A549 (cell line): ENCODE measurements around the gene ZNF775. TPM values are rescaled to one million over a fixed set of nuclear protein-coding genes. Genes with fewer than 3 reads are reported as not detected.

Source experiments
- ATAC-seq, 2 experiments: fragments of 200-7000 bp in 1 of 2; fragments of >200 bp in 1 of 2; cut with Nextera tagmentation in 1 of 2; cut with Tn5 transposase in 1 of 2; 3 replicates each; pipeline versions ENCODE4 v1.8.0 to v1.9.1; 2018 to 2020; ENCODE audit warnings: mild to moderate bottlenecking in 1 of 2, moderate library complexity in 1 of 2
- CTCF ChIA-PET: fragments of 300-600 bp; sonication (Branson Sonifier 250); formaldehyde crosslinking; extraction: SDS; loops from one replicate; lab custom pipeline; 2021; ENCODE audit warnings: antibody characterized with exemption, inconsistent platforms; lab: Yijun Ruan, JAX
- POLR2A ChIA-PET: fragments of 350-600 bp; formaldehyde crosslinking; extraction: SDS; loops from one replicate; lab custom pipeline; 2021; ENCODE audit warnings: antibody characterized with exemption, inconsistent platforms; lab: Yijun Ruan, JAX
- DNase-seq, 2 experiments: peaks; one replicate each; pipeline versions ENCODE4 v3.0.0 to v3.0.0-alpha.2; 2011 to 2016; ENCODE audit warnings: low read depth in 1 of 2, low spot score in 1 of 2
- FAIRE-seq: peaks from 2 replicates; lab custom pipeline; 2011; peaks lifted over from hg19 to GRCh38; lab: Jason Lieb, UNC
- H3K27ac ChIP-seq, 2 experiments: fragments of >200 bp; sonication (Bioruptor Twin); formaldehyde crosslinking; 3 replicates each; pipeline ENCODE4 v1.5.1; 2016 to 2017
- H3K4me1 ChIP-seq: fragments of >200 bp; sonication (Bioruptor Twin); formaldehyde crosslinking; 3 replicates; pipeline ENCODE4 v1.6.1; 2016
- H3K4me2 ChIP-seq: fragments of >200 bp; sonication (Bioruptor Twin); formaldehyde crosslinking; 3 replicates; pipeline ENCODE4 v1.6.1; 2016
- H3K4me3 ChIP-seq: fragments of >200 bp; sonication (Bioruptor Twin); formaldehyde crosslinking; 3 replicates; pipeline ENCODE4 v1.5.1; 2016
- H3K9me3 ChIP-seq: fragments of >200 bp; sonication (Bioruptor Twin); formaldehyde crosslinking; 3 replicates; pipeline ENCODE4 v1.6.1; 2016
- CBX8 ChIP-seq: fragments of 200-600 bp; sonication (generic); IDR thresholded peaks from 2 replicates; pipeline ENCODE4 v1.6.1; 2016
- CEBPB ChIP-seq, 2 experiments: fragments of >200 bp in 1 of 2; sonication (Bioruptor Twin) in 1 of 2; formaldehyde crosslinking in 1 of 2; IDR thresholded peaks; 2 replicates each; pipeline ENCODE4 v1.6.1; 2012 to 2016
- EHF ChIP-seq: fragments of 250-450 bp; sonication (Bioruptor Pico); IDR thresholded peaks from 2 replicates; pipeline ENCODE4 v1.5.0; 2020; ENCODE audit warnings: mild to moderate bottlenecking
- EHMT2 ChIP-seq: fragments of 200-600 bp; sonication (generic); IDR thresholded peaks from 2 replicates; pipeline ENCODE4 v1.6.1; 2016; ENCODE audit warnings: antibody characterized with exemption, low read depth, mild to moderate bottlenecking, moderate library complexity
- FOSB ChIP-seq: fragments of 250-450 bp; sonication (Bioruptor Pico); IDR thresholded peaks from 2 replicates; pipeline ENCODE4 v1.5.0; 2020; ENCODE audit warnings: mild to moderate bottlenecking, moderate library complexity
- FOXS1 ChIP-seq: fragments of 250-450 bp; sonication (Bioruptor Pico); IDR thresholded peaks from 2 replicates; pipeline ENCODE4 v1.5.0; 2020; ENCODE audit warnings: mild to moderate bottlenecking, moderate library complexity
- GATA3 ChIP-seq: IDR thresholded peaks from 2 replicates; pipeline ENCODE4 v1.6.1; 2012; ENCODE audit warnings: borderline replicate concordance
- HOXB13 ChIP-seq: fragments of 250-450 bp; sonication (Bioruptor Pico); IDR thresholded peaks from 2 replicates; pipeline ENCODE4 v1.5.0; 2020; ENCODE audit warnings: low read depth, mild to moderate bottlenecking, moderate library complexity
- KDM5A ChIP-seq: fragments of 200-600 bp; sonication (generic); IDR thresholded peaks from 2 replicates; pipeline ENCODE4 v1.6.1; 2016; ENCODE audit warnings: antibody characterized with exemption, mild to moderate bottlenecking
- MAFK ChIP-seq: fragments of 450-650 bp; IDR thresholded peaks from 2 replicates; pipeline ENCODE4 v1.6.1; 2014; ENCODE audit not compliant: partially characterized antibody
- NFE2L2 ChIP-seq: fragments of 150-350 bp; conservative IDR thresholded peaks from 2 replicates; pipeline ENCODE4 v1.6.1; 2014; ENCODE audit warnings: low read length
- NR3C1 ChIP-seq: fragments of >200 bp; sonication (Bioruptor Twin); formaldehyde crosslinking; IDR thresholded peaks from 3 replicates; pipeline ENCODE4 v1.6.1; 2017
- POLR2A ChIP-seq: IDR thresholded peaks from 2 replicates; pipeline ENCODE4 v1.6.1; 2012; ENCODE audit warnings: mild to moderate bottlenecking, low read length
- RAD21 ChIP-seq, 2 experiments: fragments of >200 bp in 1 of 2; sonication (Bioruptor Twin) in 1 of 2; formaldehyde crosslinking in 1 of 2; IDR thresholded peaks in 1 of 2; conservative IDR thresholded peaks in 1 of 2; 2 replicates in 1 of 2; 3 replicates in 1 of 2; pipeline ENCODE4 v1.6.1; 2012 to 2018; ENCODE audit warnings: inconsistent platforms in 1 of 2
- RARB ChIP-seq: fragments of 250-450 bp; sonication (Bioruptor Pico); IDR thresholded peaks from 2 replicates; pipeline ENCODE4 v1.8.0; 2021; ENCODE audit warnings: mild to moderate bottlenecking, moderate library complexity
- RFX5 ChIP-seq: fragments of 450-650 bp; IDR thresholded peaks from 2 replicates; pipeline ENCODE4 v1.7.1; 2014; ENCODE audit warnings: antibody characterized with exemption, mild to moderate bottlenecking, moderate library complexity
- SREBF2 ChIP-seq: fragments of 450-650 bp; IDR thresholded peaks from 2 replicates; pipeline ENCODE4 v1.6.1; 2014; ENCODE audit warnings: mild to moderate bottlenecking, moderate library complexity
- ZFP36 ChIP-seq: fragments of 450-650 bp; IDR thresholded peaks from 2 replicates; pipeline ENCODE4 v1.6.1; 2014; ENCODE audit warnings: borderline replicate concordance; ENCODE audit not compliant: partially characterized antibody
- WGBS: methylation state at CpG from one replicate; pipeline ENCODE4 v1.1.6; 2017; ENCODE audit errors: missing lambda C conversion rate; 5-methylcytosine and 5-hydroxymethylcytosine counted together
- polyA plus RNA-seq, 4 experiments: library from polyadenylated mRNA; depleted of rRNA in 3 of 4; stranded (reverse); fragments of >200 nt; fragmentation: RNase III in 1 of 4; extraction: RNeasy Plus Mini Kit Qiagen cat#74134 plus additional on column Dnase treatment in 1 of 4; gene quantifications; 2 replicates in 3 of 4; 3 replicates in 1 of 4; pipeline ENCODE4 v1.2.3, GENCODE V29; 2011 to 2017
- TF ChIP-seq, protein P1 (sequence below): IDR thresholded peaks from 2 replicates; pipeline ENCODE4 v1.6.1; 2012; ENCODE audit warnings: low read depth, borderline replicate concordance
- TF ChIP-seq, protein P2 (sequence below): fragments of >200 bp; sonication (Bioruptor Twin); formaldehyde crosslinking; IDR thresholded peaks from 3 replicates; pipeline ENCODE4 v1.5.1; 2016
- TF ChIP-seq, protein P3 (sequence below): IDR thresholded peaks from 2 replicates; pipeline ENCODE4 v1.6.1; 2012
- TF ChIP-seq, protein P4 (sequence below): fragments of 250-450 bp; sonication (Bioruptor Pico); IDR thresholded peaks from 2 replicates; pipeline ENCODE4 v1.5.0; 2021; ENCODE audit warnings: mild to moderate bottlenecking, moderate library complexity, borderline replicate concordance
- TF ChIP-seq, protein P5 (sequence below): fragments of 200-600 bp; sonication (generic); IDR thresholded peaks from 2 replicates; pipeline ENCODE4 v1.6.1; 2016; ENCODE audit warnings: antibody characterized with exemption, mild to moderate bottlenecking, moderate library complexity

The ZNF775 gene
- polyA plus RNA-seq, 2 of the 4 experiments (the other 2 are of a cell fraction) = 1.7 to 5.4 TPM

DNA sequence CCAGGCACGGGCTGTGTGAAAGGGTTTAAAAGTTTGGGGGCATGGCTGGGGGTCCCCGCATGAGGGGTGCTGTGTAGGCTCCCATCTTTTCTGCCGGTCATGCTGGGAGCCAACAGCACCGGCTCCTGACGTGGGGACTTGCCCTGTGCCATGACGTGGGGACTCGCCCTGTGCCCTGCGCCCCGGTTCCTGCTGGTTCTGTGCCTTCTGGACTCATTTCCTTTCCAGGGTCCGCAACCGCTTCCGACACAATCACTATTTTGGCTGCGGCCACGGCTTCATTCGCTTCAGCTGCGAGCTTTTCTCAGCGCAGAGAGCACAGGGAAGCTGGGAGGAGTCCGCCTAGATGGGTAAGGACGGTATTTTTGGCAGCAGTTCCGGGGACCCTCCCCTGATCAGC, 63.7 kb downstream of the ZNF775 start (continued):
- TF ChIP-seq RAD21 (conservative IDR thresholded peaks at IDR 0.05 in 1 of 2, IDR thresholded peaks at IDR 0.05 in 1 of 2) (no peak), EHF (CRISPR knock-in tag) (no peak), ZFP36 (no peak), KDM5A (no peak)
- TF ChIP-seq, protein P1, sequence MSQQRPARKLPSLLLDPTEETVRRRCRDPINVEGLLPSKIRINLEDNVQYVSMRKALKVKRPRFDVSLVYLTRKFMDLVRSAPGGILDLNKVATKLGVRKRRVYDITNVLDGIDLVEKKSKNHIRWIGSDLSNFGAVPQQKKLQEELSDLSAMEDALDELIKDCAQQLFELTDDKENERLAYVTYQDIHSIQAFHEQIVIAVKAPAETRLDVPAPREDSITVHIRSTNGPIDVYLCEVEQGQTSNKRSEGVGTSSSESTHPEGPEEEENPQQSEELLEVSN = no peak
- TF ChIP-seq, protein P2, sequence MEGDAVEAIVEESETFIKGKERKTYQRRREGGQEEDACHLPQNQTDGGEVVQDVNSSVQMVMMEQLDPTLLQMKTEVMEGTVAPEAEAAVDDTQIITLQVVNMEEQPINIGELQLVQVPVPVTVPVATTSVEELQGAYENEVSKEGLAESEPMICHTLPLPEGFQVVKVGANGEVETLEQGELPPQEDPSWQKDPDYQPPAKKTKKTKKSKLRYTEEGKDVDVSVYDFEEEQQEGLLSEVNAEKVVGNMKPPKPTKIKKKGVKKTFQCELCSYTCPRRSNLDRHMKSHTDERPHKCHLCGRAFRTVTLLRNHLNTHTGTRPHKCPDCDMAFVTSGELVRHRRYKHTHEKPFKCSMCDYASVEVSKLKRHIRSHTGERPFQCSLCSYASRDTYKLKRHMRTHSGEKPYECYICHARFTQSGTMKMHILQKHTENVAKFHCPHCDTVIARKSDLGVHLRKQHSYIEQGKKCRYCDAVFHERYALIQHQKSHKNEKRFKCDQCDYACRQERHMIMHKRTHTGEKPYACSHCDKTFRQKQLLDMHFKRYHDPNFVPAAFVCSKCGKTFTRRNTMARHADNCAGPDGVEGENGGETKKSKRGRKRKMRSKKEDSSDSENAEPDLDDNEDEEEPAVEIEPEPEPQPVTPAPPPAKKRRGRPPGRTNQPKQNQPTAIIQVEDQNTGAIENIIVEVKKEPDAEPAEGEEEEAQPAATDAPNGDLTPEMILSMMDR = no peak

DNA sequence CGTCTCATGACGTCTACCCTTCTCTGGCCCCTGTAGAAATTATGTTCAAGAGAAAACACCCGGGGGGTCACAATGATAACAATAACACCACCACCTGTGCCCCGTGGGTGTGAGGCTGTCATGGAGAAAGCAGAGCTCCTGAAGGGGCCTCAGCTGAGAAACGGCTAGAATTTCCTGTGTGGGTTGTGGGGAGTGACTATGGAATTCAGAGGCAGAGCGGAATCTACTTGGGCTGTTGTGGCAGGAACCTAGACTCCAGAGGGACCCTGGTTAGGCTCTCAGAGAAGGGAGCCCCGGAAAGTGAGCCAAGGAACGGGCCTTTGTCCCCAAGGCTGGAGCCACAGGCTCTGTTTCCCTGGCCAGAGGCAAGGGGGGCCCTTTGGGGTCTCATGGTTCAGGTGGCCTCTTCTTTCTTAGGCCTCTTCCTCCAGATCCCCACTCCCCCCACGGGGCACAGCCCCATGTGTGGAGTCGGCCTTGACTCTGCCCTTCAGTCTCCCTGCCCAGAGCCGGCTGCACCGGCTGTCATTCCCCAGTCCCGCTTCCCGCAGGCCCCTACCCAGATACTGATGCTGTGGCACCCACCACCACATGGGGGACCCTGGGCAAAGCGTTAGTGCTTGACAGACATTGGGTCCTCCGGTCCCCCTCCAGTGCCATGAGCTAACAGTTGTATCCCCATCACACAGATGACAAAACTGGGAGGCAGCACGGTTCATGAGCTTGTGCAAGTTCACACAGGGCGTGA, 64.8 kb downstream of the ZNF775 start:
- DNase-seq = no peak
- no peak for FAIRE-seq
- WGBS = 44% methylated on average over 15 of the region's 18 CpGs
- no peak overlapping the region for H3K27ac ChIP-seq
- ChIA-PET POLR2A (no interaction called here), CTCF (interaction anchor here (1.0 to 1.2 kb wide), 2 partner anchors 22 to 191 kb away, joined by 3 read pairs; no protein-coding TSS in a partner anchor)
- no peaks in the 10 kb centered on the region for H3K4me1 ChIP-seq
- TF ChIP-seq MAFK (no peak), POLR2A (no peak), RFX5 (no peak), CBX8 (no peak), HOXB13 (CRISPR knock-in tag) (no peak), SREBF2 (no peak), EHMT2 (no peak), GATA3 (no peak), NFE2L2 (no peak), FOXS1 (no peak), RAD21 (conservative IDR thresholded peaks at IDR 0.05 in 1 of 2, IDR thresholded peaks at IDR 0.05 in 1 of 2) (no peak), RARB (CRISPR knock-in tag) (no peak), NR3C1 (no peak), FOSB (CRISPR knock-in tag) (no peak), CEBPB (IDR thresholded peaks at IDR 0.05) (no peak)
- TF ChIP-seq, protein P1 = no peak
- TF ChIP-seq, protein P3, sequence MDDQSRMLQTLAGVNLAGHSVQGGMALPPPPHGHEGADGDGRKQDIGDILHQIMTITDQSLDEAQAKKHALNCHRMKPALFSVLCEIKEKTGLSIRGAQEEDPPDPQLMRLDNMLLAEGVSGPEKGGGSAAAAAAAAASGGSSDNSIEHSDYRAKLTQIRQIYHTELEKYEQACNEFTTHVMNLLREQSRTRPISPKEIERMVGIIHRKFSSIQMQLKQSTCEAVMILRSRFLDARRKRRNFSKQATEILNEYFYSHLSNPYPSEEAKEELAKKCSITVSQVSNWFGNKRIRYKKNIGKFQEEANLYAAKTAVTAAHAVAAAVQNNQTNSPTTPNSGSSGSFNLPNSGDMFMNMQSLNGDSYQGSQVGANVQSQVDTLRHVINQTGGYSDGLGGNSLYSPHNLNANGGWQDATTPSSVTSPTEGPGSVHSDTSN = no peak
- TF ChIP-seq, protein P4, sequence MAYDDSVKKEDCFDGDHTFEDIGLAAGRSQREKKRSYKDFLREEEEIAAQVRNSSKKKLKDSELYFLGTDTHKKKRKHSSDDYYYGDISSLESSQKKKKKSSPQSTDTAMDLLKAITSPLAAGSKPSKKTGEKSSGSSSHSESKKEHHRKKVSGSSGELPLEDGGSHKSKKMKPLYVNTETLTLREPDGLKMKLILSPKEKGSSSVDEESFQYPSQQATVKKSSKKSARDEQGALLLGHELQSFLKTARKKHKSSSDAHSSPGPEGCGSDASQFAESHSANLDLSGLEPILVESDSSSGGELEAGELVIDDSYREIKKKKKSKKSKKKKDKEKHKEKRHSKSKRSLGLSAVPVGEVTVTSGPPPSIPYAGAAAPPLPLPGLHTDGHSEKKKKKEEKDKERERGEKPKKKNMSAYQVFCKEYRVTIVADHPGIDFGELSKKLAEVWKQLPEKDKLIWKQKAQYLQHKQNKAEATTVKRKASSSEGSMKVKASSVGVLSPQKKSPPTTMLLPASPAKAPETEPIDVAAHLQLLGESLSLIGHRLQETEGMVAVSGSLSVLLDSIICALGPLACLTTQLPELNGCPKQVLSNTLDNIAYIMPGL (CRISPR knock-in tag) = no peak
- TF ChIP-seq, protein P5, sequence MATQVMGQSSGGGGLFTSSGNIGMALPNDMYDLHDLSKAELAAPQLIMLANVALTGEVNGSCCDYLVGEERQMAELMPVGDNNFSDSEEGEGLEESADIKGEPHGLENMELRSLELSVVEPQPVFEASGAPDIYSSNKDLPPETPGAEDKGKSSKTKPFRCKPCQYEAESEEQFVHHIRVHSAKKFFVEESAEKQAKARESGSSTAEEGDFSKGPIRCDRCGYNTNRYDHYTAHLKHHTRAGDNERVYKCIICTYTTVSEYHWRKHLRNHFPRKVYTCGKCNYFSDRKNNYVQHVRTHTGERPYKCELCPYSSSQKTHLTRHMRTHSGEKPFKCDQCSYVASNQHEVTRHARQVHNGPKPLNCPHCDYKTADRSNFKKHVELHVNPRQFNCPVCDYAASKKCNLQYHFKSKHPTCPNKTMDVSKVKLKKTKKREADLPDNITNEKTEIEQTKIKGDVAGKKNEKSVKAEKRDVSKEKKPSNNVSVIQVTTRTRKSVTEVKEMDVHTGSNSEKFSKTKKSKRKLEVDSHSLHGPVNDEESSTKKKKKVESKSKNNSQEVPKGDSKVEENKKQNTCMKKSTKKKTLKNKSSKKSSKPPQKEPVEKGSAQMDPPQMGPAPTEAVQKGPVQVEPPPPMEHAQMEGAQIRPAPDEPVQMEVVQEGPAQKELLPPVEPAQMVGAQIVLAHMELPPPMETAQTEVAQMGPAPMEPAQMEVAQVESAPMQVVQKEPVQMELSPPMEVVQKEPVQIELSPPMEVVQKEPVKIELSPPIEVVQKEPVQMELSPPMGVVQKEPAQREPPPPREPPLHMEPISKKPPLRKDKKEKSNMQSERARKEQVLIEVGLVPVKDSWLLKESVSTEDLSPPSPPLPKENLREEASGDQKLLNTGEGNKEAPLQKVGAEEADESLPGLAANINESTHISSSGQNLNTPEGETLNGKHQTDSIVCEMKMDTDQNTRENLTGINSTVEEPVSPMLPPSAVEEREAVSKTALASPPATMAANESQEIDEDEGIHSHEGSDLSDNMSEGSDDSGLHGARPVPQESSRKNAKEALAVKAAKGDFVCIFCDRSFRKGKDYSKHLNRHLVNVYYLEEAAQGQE = no peak
- peaks cover 3% of the 10 kb centered on the region; the same call in 2 of the 3 replicates for H3K9me3 ChIP-seq
- ATAC-seq = no peak
- no peak overlapping the region for H3K4me2 ChIP-seq
- no peak overlapping the region for H3K4me3 ChIP-seq
